Activated T-cell treated with anti-CD3 and anti-CD28 coated beads, Interleukin-2, amount 50 U/mL, for 24 hours (primary cell): ENCODE data around the gene ARHGDIA.

ENCODE experiments used
- DNase-seq: peaks from one replicate; pipeline ENCODE4 v3.0.0-alpha.2; 2020
- H3K27ac Mint-ChIP-seq: 2 replicates; pipeline ENCODE4 v1.8.0; 2020; ENCODE audit warnings: mild to moderate bottlenecking, mixed read lengths
- H3K27me3 Mint-ChIP-seq: 2 replicates; pipeline ENCODE4 v1.8.0; 2020; ENCODE audit warnings: mixed read lengths
- H3K36me3 Mint-ChIP-seq: 2 replicates; pipeline ENCODE4 v1.8.0; 2020; ENCODE audit warnings: low read depth, mixed read lengths
- H3K4me1 Mint-ChIP-seq: 2 replicates; pipeline ENCODE4 v1.8.0; 2020; ENCODE audit warnings: low read depth, mixed read lengths
- H3K4me3 Mint-ChIP-seq: 2 replicates; pipeline ENCODE4 v1.8.0; 2020; ENCODE audit warnings: mild to moderate bottlenecking, moderate library complexity, mixed read lengths
- H3K9me3 Mint-ChIP-seq: 2 replicates; pipeline ENCODE4 v1.8.0; 2020; ENCODE audit warnings: mixed read lengths

ARHGDIA gene

DNA sequence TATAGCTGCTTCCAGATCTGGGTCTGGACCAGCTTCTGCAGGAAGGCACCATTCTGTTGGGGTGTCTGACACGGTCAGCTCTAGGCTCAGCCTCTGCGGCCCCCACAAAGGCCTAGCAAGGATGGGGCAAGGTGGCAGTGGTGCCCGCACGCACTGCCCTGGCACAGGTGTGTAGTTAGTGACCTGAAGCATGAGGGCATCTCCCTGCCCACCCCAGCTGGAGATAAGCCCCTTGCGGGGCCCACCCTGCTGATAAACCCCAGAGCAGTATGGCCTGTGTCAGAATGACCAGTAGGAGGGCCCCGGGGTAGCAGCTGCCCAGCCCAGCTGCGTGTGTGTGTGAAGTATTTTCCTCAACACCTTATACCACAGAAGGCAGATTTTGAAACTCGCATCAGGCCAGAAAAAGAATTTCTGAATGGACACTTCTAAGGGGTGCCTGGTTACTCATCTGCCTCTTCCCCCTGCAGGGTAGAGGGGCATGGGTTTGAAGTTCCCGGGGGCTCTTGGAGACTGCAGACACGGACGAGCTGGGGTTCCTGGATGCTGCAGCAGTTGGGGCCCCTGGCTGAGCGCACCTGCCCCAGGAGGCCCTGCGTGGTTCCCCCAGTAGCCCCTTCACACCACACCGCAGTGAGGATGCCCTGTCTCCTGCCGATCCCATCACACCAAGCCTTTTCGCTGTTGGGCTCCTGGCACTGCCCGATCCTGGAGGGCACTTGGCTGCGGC lies 4.5 kb downstream of the ARHGDIA start:
- H3K36me3 Mint-ChIP-seq, result peaks cover 84% of the 10 kb centered on the region
- no peaks in the 10 kb centered on the region for H3K27me3 Mint-ChIP-seq
- H3K27ac Mint-ChIP-seq, result peak overlapping the region; percentile 86
- H3K4me3 Mint-ChIP-seq, result peak overlapping the region; percentile 49
- peak; percentile 54 for DNase-seq
- H3K9me3 Mint-ChIP-seq, result no peaks in the 10 kb centered on the region
- peaks cover 52% of the 10 kb centered on the region for H3K4me1 Mint-ChIP-seq

GRCh38 chr17:81865733-81866439 lies 5.3 kb downstream of the ARHGDIA start:
- peak; percentile 52 for DNase-seq
- Mint-ChIP-seq H3K4me1 (peaks cover 54% of the 10 kb centered on the region), H3K9me3 (no peaks in the 10 kb centered on the region), H3K27ac (peak overlapping the region; percentile 86), H3K27me3 (no peaks in the 10 kb centered on the region), H3K36me3 (peaks cover 90% of the 10 kb centered on the region), H3K4me3 (no peak overlapping the region)

GRCh38 chr17:81865358-81865732 lies 5.8 kb downstream of the ARHGDIA start:
- peak; percentile 41 for DNase-seq
- H3K9me3 Mint-ChIP-seq, result no peaks in the 10 kb centered on the region
- H3K27me3 Mint-ChIP-seq, result peaks cover 2% of the 10 kb centered on the region
- H3K27ac Mint-ChIP-seq, result peak overlapping the region; percentile 86
- H3K4me3 Mint-ChIP-seq, result no peak overlapping the region
- peaks cover 88% of the 10 kb centered on the region for H3K36me3 Mint-ChIP-seq
- peaks cover 54% of the 10 kb centered on the region for H3K4me1 Mint-ChIP-seq

- H3K36me3 Mint-ChIP-seq, result peaks cover 83% of the 10 kb centered on the region
- H3K27me3 Mint-ChIP-seq, result peaks cover 2% of the 10 kb centered on the region
- peak overlapping the region; percentile 79 for H3K27ac Mint-ChIP-seq
- H3K4me1 Mint-ChIP-seq, result peaks cover 51% of the 10 kb centered on the region
- no peaks in the 10 kb centered on the region for H3K9me3 Mint-ChIP-seq
- H3K4me3 Mint-ChIP-seq, result peak overlapping the region; percentile 17
- no peak for DNase-seq
Measured at GRCh38 chr17:81863833-81864768, 7.0 kb downstream of the ARHGDIA start.

GRCh38 chr17:81863123-81863675 lies 7.9 kb downstream of the ARHGDIA start:
- no peak for DNase-seq
- Mint-ChIP-seq H3K4me1 (peaks cover 57% of the 10 kb centered on the region), H3K27ac (peak overlapping the region; percentile 79), H3K36me3 (peaks cover 84% of the 10 kb centered on the region), H3K27me3 (peaks cover 2% of the 10 kb centered on the region), H3K9me3 (no peaks in the 10 kb centered on the region), H3K4me3 (peak overlapping the region; percentile 63)

DNA sequence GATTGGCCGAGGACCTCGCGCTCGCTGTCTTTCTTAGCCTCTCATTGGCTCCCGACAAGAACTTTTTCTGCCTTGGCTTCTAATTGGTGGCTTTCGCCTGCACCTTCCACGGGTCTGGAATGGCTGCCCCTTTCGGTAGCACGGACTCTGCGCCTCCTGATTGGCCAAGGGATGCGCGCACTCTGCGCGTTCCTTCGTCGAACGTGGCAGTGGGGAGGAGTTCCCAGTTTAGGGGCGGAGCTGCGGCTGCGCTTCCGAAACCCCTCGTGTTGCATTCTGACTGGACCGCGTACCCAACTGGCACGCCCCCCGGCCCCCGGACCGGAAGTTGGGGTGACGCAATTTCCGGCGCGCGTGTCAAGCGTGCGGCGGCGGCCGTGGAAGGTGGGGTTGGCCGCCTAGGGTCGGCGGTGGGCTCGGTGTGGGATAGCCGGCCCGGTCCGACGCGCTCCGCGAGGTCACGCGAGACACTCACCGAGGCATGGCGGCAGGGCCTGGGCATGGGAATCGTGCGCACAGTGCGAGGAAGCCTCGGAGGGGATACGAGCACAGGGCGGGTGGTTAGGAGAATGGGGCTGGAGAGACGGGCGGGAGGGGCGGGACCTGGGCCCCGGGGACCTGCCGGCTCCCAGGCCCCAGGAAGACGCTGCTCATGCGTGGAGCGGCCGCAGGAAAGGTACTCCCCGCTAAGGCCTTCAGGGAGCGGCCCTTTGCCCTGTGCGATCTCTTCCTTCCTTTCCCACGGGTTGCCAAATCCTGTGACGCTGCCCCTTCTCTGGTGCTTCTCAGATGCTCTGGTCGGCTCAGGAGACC lies 10.2 kb downstream of the ARHGDIA start:
- Mint-ChIP-seq H3K9me3 (no peaks in the 10 kb centered on the region), H3K27me3 (peaks cover 2% of the 10 kb centered on the region), H3K4me3 (peak overlapping the region; percentile 97), H3K27ac (peak overlapping the region; percentile 98), H3K4me1 (peaks cover 48% of the 10 kb centered on the region), H3K36me3 (peaks cover 83% of the 10 kb centered on the region)
- peak; percentile 100 for DNase-seq

GRCh38 chr17:81859906-81860755 lies 11.0 kb downstream of the ARHGDIA start, which contains the start of gene P4HB:
TSS of gene P4HB (minus strand) at chr17:81860535. CDS start at chr17:81860471, 64 bp downstream.
- Mint-ChIP-seq H3K27me3 (peaks cover 2% of the 10 kb centered on the region), H3K4me3 (peak within 1 kb of the TSS; percentile 97), H3K36me3 (peaks cover 83% of the 10 kb centered on the region), H3K4me1 (peaks cover 48% of the 10 kb centered on the region), H3K27ac (peak within 1 kb of the TSS; percentile 98), H3K9me3 (no peaks in the 10 kb centered on the region)
- peak; percentile 95 for DNase-seq

- H3K36me3 Mint-ChIP-seq, result peaks cover 83% of the 10 kb centered on the region
Measured at GRCh38 chr17:81858967-81859905, 11.9 kb downstream of the ARHGDIA start.

GRCh38 chr17:81858170-81858966 lies 12.8 kb downstream of the ARHGDIA start:
- peak overlapping the region; percentile 86 for H3K27ac Mint-ChIP-seq
- no peaks in the 10 kb centered on the region for H3K9me3 Mint-ChIP-seq
- H3K27me3 Mint-ChIP-seq, result peaks cover 2% of the 10 kb centered on the region
- H3K4me3 Mint-ChIP-seq, result peak overlapping the region; percentile 86
- peaks cover 83% of the 10 kb centered on the region for H3K36me3 Mint-ChIP-seq
- no peak for DNase-seq
- peaks cover 46% of the 10 kb centered on the region for H3K4me1 Mint-ChIP-seq

More at GRCh38 chr17:81858967-81859905, 11.9 kb downstream of the ARHGDIA start:
- Mint-ChIP-seq H3K4me1 (peaks cover 50% of the 10 kb centered on the region), H3K9me3 (no peaks in the 10 kb centered on the region), H3K27me3 (peaks cover 2% of the 10 kb centered on the region), H3K4me3 (peak overlapping the region; percentile 86), H3K27ac (peak overlapping the region; percentile 86)
- peak; percentile 42 for DNase-seq

DNA sequence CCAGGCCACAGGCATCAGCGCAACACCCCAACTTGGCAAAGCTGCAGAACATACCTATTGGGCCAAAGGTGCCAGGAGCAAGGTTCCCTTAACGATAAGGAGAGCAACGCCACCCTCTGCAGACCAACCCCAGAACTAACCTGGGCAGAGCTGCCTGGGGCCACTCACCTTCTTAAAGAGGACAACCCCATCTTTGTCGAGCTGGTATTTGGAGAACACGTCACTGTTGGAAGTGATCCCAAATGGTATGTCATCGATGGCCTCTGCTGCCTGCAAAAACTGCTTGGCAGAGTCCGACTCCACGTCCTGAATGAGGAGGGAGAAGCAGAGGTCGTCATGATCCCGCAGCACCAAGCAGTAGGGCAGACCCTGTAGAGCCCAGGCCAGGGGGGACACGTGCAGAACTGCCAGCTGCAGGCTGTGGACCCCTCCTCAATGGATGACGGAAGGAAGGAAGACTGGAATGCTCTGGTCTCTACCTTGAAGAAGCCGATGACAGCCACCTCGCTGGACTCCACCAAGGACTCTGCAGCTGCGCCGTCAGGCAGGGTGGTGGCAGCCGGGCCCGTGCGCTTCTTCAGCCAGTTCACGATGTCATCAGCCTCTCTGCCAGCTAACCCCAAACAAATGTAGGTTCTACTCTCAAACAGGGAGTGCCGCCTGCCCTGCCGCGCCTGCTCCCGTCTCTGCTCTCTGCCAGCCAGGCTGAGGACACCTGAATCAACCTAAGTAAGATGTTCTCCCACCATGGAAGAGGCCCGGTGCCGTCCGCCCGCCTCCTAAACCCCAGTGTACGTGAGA lies 16.0 kb downstream of the ARHGDIA start:
- no peak overlapping the region for H3K4me3 Mint-ChIP-seq
- H3K27me3 Mint-ChIP-seq, result no peaks in the 10 kb centered on the region
- DNase-seq, result no peak
- peaks cover 94% of the 10 kb centered on the region for H3K36me3 Mint-ChIP-seq
- no peaks in the 10 kb centered on the region for H3K9me3 Mint-ChIP-seq
- H3K4me1 Mint-ChIP-seq, result peaks cover 34% of the 10 kb centered on the region
- peak overlapping the region; percentile 68 for H3K27ac Mint-ChIP-seq

GRCh38 chr17:81852237-81852636 lies 18.9 kb downstream of the ARHGDIA start:
- H3K4me1 Mint-ChIP-seq, result peaks cover 11% of the 10 kb centered on the region
- no peaks in the 10 kb centered on the region for H3K9me3 Mint-ChIP-seq
- no peak overlapping the region for H3K27ac Mint-ChIP-seq
- no peak for DNase-seq
- H3K4me3 Mint-ChIP-seq, result no peak overlapping the region
- no peaks in the 10 kb centered on the region for H3K27me3 Mint-ChIP-seq
- peaks cover 89% of the 10 kb centered on the region for H3K36me3 Mint-ChIP-seq
